Myometrial cell (primary cell): ENCODE measurements around the gene WFDC10B. TPM values are rescaled to one million over a fixed set of nuclear protein-coding genes. Genes with fewer than 3 reads are reported as not detected.

Experiments
- total RNA-seq: library from RNA; depleted of rRNA; stranded (reverse); fragments of >200 nt; gene quantifications from 2 replicates; pipeline ENCODE4 v1.2.3, GENCODE V29; 2015

The WFDC10B gene
- not detected in 2 replicates for total RNA-seq

GRCh38 chr20:45704969-45705637, at the start of gene WFDC10B:
Gene WFDC10B, minus strand, starts transcription at chr20:45705019. Its CDS starts 19,027 bp downstream, at chr20:45685992.

DNA sequence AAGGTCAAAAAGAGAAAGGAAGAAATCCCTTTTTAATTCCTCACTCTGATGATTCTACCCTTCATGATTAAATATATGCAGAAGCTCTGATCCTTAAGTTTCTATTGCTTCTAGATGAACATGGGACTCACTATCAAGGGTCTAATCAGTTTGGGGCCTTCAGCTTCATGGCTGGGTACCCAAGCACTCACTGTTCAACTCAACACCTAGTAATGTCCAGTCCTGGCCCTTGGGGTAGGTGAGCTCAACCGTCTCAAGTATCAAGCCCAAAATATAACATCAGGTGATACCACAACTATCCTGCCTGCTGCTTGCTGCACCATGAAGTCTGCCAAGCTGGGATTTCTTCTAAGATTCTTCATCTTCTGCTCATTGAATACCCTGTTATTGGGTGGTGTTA, 17.2 kb upstream of the WFDC10B start, which contains the start of gene SPINT4:
Gene SPINT4, plus strand, starts transcription at position 301 of the 400 bp plus-strand sequence. Its CDS starts 21 bp downstream, at position 322.

GRCh38 chr20:45701873-45702272, 2.9 kb downstream of the WFDC10B start, which contains the start of gene WFDC13:
Gene WFDC13, plus strand, starts transcription at chr20:45702038. Its CDS starts 86 bp downstream, at chr20:45702124.

GRCh38 chr20:45670139-45670538, 34.7 kb downstream of the WFDC10B start, which contains the start of gene WFDC11:
Gene WFDC11, minus strand, starts transcription at chr20:45670239. Its CDS starts 19,639 bp downstream, at chr20:45650600.

Other genes starting within 250 kb of the WFDC10B start
- not detected in 2 replicates for gene WFDC2, start 235.3 kb downstream of the WFDC10B start, total RNA-seq
- not detected in 2 replicates for gene SPINT3, start 189.4 kb downstream of the WFDC10B start, total RNA-seq
- gene WFDC6, start 165.5 kb downstream of the WFDC10B start, total RNA-seq = not detected in 2 replicates
- not detected in 2 replicates for gene EPPIN, start 157.6 kb downstream of the WFDC10B start, total RNA-seq
- gene WFDC8, start 125.7 kb downstream of the WFDC10B start, total RNA-seq = not detected in 2 replicates
- gene WFDC10A, start 75.3 kb downstream of the WFDC10B start, total RNA-seq = not detected in 2 replicates
- not detected in 2 replicates for gene WFDC9, start 73.7 kb downstream of the WFDC10B start, total RNA-seq
- gene WFDC11, start 34.8 kb downstream of the WFDC10B start, total RNA-seq = not detected in 2 replicates
- not detected in 2 replicates for gene WFDC13, start 3.0 kb downstream of the WFDC10B start, total RNA-seq
- gene SPINT4, start 17.3 kb upstream of the WFDC10B start, total RNA-seq = not detected in 2 replicates
- gene WFDC3, start 86.9 kb upstream of the WFDC10B start, total RNA-seq = 0.89 and 5.8 TPM in 2 replicates
- gene DNTTIP1, start 86.9 kb upstream of the WFDC10B start, total RNA-seq = 28.5 and 34.6 TPM in 2 replicates
- gene UBE2C, start 107.6 kb upstream of the WFDC10B start, total RNA-seq = 85.6 and 91.8 TPM in 2 replicates
- not detected in 2 replicates for gene TNNC2, start 122.3 kb upstream of the WFDC10B start, total RNA-seq
- gene SNX21, start 128.8 kb upstream of the WFDC10B start, total RNA-seq = 69.8 and 73.5 TPM in 2 replicates
- gene ACOT8, start 152.4 kb upstream of the WFDC10B start, total RNA-seq = 58.3 and 71.8 TPM in 2 replicates
- 2.6 and 5.1 TPM in 2 replicates for gene ZSWIM3, start 152.6 kb upstream of the WFDC10B start, total RNA-seq
- gene ZSWIM1, start 176.2 kb upstream of the WFDC10B start, total RNA-seq = 7.8 and 12.2 TPM in 2 replicates
- not detected in 2 replicates for gene SPATA25, start 182.6 kb upstream of the WFDC10B start, total RNA-seq
- gene NEURL2, start 186.2 kb upstream of the WFDC10B start, total RNA-seq = 1.2 and 6.4 TPM in 2 replicates
- gene CTSA, start 186.3 kb upstream of the WFDC10B start, total RNA-seq = 87.2 and 101 TPM in 2 replicates
- 36.3 and 43.6 TPM in 2 replicates for gene PLTP, start 207.1 kb upstream of the WFDC10B start, total RNA-seq
- 13.8 and 31.7 TPM in 2 replicates for gene PCIF1, start 229.7 kb upstream of the WFDC10B start, total RNA-seq